ENCODE data around the gene KIF21B. TPM values are rescaled to one million over a fixed set of nuclear protein-coding genes. Genes with fewer than 3 reads are reported as not detected.

Gene KIF21B
- total RNA-seq, 1 experiment from 2014 or later: 2.6 TPM

GRCh38 chr1:201004732-201005131 lies 18.8 kb downstream of the KIF21B start:
- Mint-ChIP-seq H3K27ac (ENCODE audit: unreplicated experiment) (no peak overlapping the region), H3K9me3 (ENCODE audit: unreplicated experiment) (no peaks in the 10 kb centered on the region), H3K4me1 (ENCODE audit: low read depth, unreplicated experiment) (no peaks in the 10 kb centered on the region), H3K27me3 (ENCODE audit: insufficient read depth, unreplicated experiment) (no peaks in the 10 kb centered on the region), H3K4me3 (ENCODE audit: unreplicated experiment) (no peak overlapping the region), H3K36me3 (ENCODE audit: insufficient read depth, unreplicated experiment) (no peaks in the 10 kb centered on the region)
- no peaks in the 10 kb centered on the region for H3K4me1 ChIP-seq
- CTCF ChIA-PET: interaction anchor here (1.7 kb wide), 1 partner anchor 32 kb away, joined by 4 read pairs; no protein-coding TSS in a partner anchor
- TF ChIP-seq CTCF (IDR thresholded peaks at IDR 0.05; ENCODE audit: insufficient read depth in 1 of 2, low read depth in 1 of 2, low read length in 1 of 2, severe bottlenecking in 1 of 2, unreplicated experiment in 1 of 2): no peak
- no TSS peak for BruUV-seq (replicated peaks)
- H3K36me3 ChIP-seq (ENCODE audit: control insufficient read depth, insufficient read depth, low read length): no peaks in the 10 kb centered on the region
- H3K27me3 ChIP-seq (replicated peaks; ENCODE audit: control insufficient read depth, insufficient read depth, low read length): no peaks in the 10 kb centered on the region
- POLR2A ChIA-PET: no interaction called here
- DNase-seq: no peak
- H3K9me3 ChIP-seq: no peaks in the 10 kb centered on the region
- intact Hi-C loops (cut with micrococcal nuclease; ENCODE audit: unreplicated experiment): no loop called here
- H3K4me3 ChIP-seq (ENCODE audit: low read depth, low read length): no peak overlapping the region

- no peak for TF ChIP-seq CTCF (IDR thresholded peaks at IDR 0.05; ENCODE audit: insufficient read depth in 1 of 2, low read depth in 1 of 2, low read length in 1 of 2, severe bottlenecking in 1 of 2, unreplicated experiment in 1 of 2)
- no TSS peak for BruUV-seq (replicated peaks)
- no peaks in the 10 kb centered on the region for H3K27me3 ChIP-seq (replicated peaks; ENCODE audit: control insufficient read depth, insufficient read depth, low read length)
- ChIA-PET POLR2A (no interaction called here), CTCF (interaction anchor here (1.7 kb wide), 1 partner anchor 32 kb away, joined by 4 read pairs; no protein-coding TSS in a partner anchor)
- Mint-ChIP-seq H3K36me3 (ENCODE audit: insufficient read depth, unreplicated experiment) (no peaks in the 10 kb centered on the region), H3K27me3 (ENCODE audit: insufficient read depth, unreplicated experiment) (no peaks in the 10 kb centered on the region), H3K4me3 (ENCODE audit: unreplicated experiment) (no peak overlapping the region), H3K9me3 (ENCODE audit: unreplicated experiment) (no peaks in the 10 kb centered on the region), H3K27ac (ENCODE audit: unreplicated experiment) (no peak overlapping the region), H3K4me1 (ENCODE audit: low read depth, unreplicated experiment) (no peaks in the 10 kb centered on the region)
- intact Hi-C loops (cut with micrococcal nuclease; ENCODE audit: unreplicated experiment): no loop called here
- no peak for DNase-seq
- no peaks in the 10 kb centered on the region for H3K36me3 ChIP-seq (ENCODE audit: control insufficient read depth, insufficient read depth, low read length)
- no peaks in the 10 kb centered on the region for H3K4me1 ChIP-seq
- H3K9me3 ChIP-seq: no peaks in the 10 kb centered on the region
- no peak overlapping the region for H3K4me3 ChIP-seq (ENCODE audit: low read depth, low read length)
These were observed 19.4 kb downstream of the KIF21B start for GRCh38 chr1:201004154-201004553.

GRCh38 chr1:201002510-201002909 lies 21.0 kb downstream of the KIF21B start:
- ChIA-PET POLR2A (no interaction called here), CTCF (no interaction called here)
- no peak overlapping the region for H3K27ac Mint-ChIP-seq (ENCODE audit: unreplicated experiment)
- no peak for DNase-seq
- no peaks in the 10 kb centered on the region for H3K4me1 ChIP-seq
- BruUV-seq (replicated peaks): no TSS peak
- no peaks in the 10 kb centered on the region for H3K9me3 Mint-ChIP-seq (ENCODE audit: unreplicated experiment)
- H3K27me3 Mint-ChIP-seq (ENCODE audit: insufficient read depth, unreplicated experiment): no peaks in the 10 kb centered on the region
- H3K4me3 ChIP-seq (ENCODE audit: low read depth, low read length): no peak overlapping the region
- H3K4me3 Mint-ChIP-seq (ENCODE audit: unreplicated experiment): no peak overlapping the region
- H3K36me3 ChIP-seq (ENCODE audit: control insufficient read depth, insufficient read depth, low read length): no peaks in the 10 kb centered on the region
- no peaks in the 10 kb centered on the region for H3K4me1 Mint-ChIP-seq (ENCODE audit: low read depth, unreplicated experiment)
- intact Hi-C loops (cut with micrococcal nuclease; ENCODE audit: unreplicated experiment): no loop called here
- no peaks in the 10 kb centered on the region for H3K9me3 ChIP-seq
- no peak for TF ChIP-seq CTCF (IDR thresholded peaks at IDR 0.05; ENCODE audit: insufficient read depth in 1 of 2, low read depth in 1 of 2, low read length in 1 of 2, severe bottlenecking in 1 of 2, unreplicated experiment in 1 of 2)
- no peaks in the 10 kb centered on the region for H3K27me3 ChIP-seq (replicated peaks; ENCODE audit: control insufficient read depth, insufficient read depth, low read length)
- no peaks in the 10 kb centered on the region for H3K36me3 Mint-ChIP-seq (ENCODE audit: insufficient read depth, unreplicated experiment)
